Measurements from ENCODE around the gene ULBP1.
"Not testable (repeated sequence)": the region's sequence is repeated elsewhere in the genome, so short reads cannot be mapped to it uniquely, and the experiment has no call there.

DNA sequence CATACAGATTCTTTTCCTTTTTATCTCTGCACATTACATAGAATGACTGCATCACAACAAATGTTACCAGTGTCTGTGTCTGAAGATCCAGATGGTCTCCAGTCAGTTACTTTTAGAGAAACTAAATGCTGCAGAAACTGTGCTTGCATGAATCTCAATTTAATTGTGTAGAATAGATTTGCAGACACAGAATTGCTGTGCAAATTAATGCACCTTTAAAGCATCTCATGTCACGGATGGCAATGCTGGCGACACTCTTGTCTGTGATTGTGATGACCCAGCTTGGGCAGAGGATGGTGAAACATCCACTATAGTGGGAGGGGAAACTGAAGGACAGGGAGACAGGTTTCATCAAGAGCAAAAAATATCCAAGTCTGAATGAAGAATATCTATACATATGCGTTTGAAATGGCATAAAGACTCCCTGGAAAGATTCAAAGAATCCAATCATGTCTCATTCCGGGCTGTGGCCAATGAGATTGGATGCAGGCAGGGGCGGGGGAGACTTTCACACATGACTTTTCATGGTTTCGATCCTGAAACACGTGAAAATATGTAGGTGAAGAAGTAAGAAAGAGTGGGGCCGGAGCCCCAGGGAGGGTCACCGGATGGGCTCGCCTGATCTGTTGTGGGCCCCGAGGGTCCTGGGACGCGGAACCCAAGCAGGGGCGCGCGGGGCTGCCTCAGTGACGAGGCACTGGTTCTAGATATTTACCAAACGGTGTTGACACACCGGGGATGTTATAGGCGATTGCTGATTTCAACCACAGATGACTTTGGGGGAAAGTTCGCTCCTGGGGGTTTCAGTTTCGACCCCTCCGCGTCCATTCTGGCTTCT, 50.3 kb downstream of the ULBP1 start:
- TF ChIP-seq, protein P1, sequence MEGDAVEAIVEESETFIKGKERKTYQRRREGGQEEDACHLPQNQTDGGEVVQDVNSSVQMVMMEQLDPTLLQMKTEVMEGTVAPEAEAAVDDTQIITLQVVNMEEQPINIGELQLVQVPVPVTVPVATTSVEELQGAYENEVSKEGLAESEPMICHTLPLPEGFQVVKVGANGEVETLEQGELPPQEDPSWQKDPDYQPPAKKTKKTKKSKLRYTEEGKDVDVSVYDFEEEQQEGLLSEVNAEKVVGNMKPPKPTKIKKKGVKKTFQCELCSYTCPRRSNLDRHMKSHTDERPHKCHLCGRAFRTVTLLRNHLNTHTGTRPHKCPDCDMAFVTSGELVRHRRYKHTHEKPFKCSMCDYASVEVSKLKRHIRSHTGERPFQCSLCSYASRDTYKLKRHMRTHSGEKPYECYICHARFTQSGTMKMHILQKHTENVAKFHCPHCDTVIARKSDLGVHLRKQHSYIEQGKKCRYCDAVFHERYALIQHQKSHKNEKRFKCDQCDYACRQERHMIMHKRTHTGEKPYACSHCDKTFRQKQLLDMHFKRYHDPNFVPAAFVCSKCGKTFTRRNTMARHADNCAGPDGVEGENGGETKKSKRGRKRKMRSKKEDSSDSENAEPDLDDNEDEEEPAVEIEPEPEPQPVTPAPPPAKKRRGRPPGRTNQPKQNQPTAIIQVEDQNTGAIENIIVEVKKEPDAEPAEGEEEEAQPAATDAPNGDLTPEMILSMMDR (conservative IDR thresholded peaks at IDR 0.05 in 1 of 2, IDR thresholded peaks at IDR 0.05 in 1 of 2; ENCODE audit: extremely low read depth in 1 of 2, insufficient read depth in 1 of 2, low read depth in 1 of 2, low read length in 2 of 2), result not testable (repeated sequence)
- TF ChIP-seq EZH2 (IDR thresholded peaks at IDR 0.05; ENCODE audit: borderline replicate concordance, low read length), result not testable (repeated sequence)
